HG02623 (cell line): ENCODE measurements around the gene GNPTG.

Source experiments
- ATAC-seq: cut with Tn5 transposase; IDR thresholded peaks from one replicate; pipeline ENCODE4 v1.9.1; 2021; ENCODE audit warnings: moderate library complexity; ENCODE audit not compliant: unreplicated experiment

The GNPTG gene

DNA sequence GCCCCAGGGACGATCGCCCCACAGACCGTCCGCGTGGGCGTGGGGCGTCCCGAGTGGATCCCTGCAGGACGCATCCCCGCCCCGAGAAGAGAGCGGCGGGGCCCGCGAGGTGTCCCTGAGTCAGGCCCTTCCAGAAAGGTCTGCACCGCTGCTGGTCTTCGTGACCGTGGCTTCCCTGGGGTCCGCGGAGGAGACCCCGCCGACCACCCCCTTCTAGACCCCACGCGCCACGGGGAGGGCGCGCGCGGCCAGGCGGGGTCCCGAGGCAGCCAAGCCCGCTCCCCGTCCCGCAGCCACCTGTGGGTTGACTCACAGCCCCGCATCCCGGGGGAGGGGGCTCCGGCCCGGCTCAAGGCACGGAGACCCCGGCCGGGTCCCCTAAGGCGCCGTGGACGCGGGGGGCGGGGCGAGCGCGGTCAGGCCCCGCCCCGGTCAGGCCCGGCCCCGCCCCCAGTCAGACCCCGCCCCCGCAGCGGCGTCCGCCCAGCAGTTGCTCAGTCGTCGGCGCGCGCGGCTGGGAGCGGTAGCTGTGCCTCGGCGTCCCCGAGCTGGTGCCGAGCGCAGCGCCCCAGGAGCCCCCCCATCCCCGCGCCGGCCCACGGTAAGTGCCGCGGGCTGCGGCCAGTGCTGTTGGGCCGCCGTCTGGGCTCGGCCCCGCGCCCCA, 18.4 kb upstream of the GNPTG start, which contains the start of gene BAIAP3:
Gene BAIAP3, plus strand, starts transcription at position 497 of the 664 bp plus-strand sequence. CDS start 4,905 bp downstream, outside the sequence.
- no peak for ATAC-seq

DNA sequence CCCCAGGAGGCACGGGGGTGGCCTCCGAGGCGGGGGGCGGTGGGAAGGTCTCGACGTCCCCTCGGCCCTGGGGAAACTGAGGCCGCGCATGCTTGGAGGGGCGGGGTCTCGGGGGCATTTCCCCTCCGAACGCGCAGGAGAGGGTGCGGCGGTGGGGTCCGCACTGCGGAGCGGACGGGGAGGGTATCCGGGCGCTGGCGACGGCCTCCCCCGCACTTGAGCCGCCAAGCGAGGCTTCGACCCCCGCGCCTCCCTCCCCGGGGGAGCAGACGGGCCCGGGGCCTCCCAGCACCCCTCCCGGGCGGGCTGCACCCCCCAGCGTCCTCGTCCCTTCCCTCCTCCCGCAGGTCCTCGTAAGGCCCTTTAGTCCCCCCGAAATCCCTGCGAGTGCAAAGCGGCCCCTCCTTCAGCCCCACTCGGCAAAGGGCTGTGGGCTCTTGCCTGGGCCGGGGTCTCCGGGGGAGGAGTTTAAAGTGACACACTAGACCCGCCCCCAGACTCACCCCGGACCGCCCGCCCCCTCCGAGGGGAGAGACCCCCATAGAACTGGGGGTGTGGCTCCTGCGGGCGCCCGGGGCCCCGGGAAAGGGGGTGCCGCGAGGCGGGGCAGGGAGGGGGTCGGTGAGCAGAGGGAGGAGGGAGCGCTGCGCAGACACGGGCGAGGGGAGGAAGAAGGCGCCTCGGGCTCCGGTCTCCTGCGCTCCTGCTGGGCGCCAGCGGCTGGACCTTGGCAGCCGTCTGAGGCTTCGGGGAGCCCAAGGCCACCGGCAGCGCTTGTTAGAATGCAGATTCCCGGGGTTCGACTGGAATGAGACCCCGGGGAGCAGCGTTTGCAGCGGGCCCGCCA, 17.7 kb upstream of the GNPTG start:
- ATAC-seq: no peak

DNA sequence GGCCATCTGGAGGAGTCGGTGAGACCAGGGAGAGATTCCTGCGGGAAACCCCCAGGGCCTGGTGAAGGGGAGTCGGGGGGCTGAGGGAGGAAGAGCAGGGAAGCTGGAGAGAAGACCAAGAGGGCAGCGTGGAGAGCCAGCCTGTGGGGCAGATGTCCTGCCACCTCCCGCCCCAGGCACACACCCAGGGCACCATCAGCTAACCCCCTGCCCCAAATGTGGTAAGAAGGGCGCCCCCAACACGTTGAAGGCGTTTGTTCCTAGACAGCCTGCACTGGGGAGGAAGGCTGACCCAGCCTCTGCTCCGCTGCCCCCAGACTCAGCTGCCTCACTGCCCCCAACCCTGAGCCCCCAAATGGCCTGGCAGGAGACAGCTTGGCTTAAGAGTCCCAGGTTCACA, 17.0 kb upstream of the GNPTG start:
- no peak for ATAC-seq

DNA sequence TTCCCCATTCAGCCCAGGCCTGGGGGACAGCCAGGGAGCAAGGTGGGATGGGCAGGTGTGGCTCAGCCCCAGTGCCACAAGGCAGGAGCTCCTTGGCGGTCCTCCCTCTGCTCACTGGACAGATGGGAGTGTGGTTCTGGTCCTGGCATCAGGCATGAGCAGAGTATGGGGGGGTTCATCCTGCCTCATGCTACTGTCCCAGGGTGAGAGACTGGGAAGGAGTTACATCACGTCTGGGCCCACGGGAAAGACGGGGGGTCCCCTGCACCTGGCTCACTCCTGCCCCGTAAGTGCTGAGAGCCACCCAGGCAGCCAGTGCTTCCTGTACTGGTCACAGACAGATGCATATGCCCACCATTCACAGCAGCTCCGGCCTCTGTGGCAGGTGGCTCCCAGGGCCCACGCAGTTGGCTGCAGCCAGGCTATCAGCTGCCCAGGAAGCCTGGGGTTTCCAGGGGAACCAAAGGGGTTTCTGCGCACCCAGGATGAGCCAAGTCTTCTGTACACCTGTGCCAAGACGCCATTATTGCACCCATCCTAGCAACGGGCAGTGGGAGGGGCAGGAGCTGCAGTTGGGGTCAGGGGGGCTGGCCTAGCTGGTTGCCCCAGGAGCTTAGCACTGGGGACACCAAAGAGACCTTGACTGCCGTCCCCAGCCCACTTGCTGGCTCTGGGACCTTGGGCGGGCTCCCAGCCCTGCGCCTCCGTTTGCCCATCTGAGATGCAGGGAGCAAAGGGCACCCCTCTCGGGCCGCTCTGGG, 16.3 kb upstream of the GNPTG start:
- ATAC-seq: no peak

DNA sequence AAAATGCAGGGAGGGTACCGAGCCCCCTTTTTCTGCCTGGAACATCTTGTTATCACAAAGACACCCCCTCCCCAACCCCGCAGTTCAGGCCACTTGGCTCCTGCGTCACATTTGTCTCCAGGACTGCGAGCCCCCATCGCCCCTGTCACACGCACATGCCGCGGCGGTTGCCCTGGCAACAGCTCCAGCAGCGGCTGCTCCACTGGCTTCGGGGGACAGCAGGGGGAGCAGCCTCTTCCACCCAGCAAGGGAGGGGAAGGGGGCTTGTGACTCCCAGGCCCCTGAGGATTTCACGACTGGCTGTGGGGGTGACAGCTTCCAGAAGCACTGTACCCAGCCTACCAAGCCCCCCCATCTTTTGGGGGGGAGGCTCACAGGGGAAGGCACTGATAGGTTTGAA, 15.7 kb upstream of the GNPTG start:
- no peak for ATAC-seq

DNA sequence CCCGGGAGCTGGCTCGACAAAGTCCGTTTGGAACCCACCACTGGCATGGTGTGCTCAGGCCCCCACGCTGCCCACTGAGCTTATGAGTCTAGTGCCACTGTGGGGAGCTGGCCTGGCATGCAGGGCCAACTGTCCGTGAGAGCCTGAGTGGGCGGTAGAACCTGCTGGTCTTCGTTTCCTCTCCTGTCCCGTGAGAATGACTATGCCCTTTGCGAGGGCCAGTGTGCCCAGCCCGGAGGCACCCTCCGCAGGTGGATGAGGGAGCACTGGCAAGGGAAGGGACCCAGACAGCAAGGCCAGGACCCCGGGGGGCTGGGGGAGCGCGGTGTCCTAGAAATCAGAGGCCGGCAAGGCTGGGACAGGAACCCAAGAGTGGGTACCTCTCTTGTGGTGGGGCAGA, 15.1 kb upstream of the GNPTG start:
- no peak for ATAC-seq

DNA sequence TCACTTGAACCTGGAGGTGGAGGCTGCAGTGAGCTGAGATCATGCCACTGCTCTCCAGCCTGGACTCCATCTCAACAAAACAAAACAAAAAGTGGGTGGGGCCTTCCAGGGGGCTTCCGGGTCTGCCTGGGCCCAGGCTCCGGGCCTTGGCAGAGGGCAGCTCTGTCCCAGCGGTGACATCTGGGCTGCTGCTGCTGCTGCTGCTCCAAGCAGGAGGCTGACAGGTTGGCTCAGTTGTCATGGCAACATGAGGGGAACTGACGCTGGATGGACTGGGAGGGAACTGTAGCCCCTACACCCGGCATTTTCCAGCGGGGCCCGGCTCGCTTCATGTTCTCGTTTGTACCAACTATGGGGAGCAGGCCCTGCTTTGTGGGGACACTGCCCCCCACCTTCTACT, 14.2 kb upstream of the GNPTG start:
- no peak for ATAC-seq

DNA sequence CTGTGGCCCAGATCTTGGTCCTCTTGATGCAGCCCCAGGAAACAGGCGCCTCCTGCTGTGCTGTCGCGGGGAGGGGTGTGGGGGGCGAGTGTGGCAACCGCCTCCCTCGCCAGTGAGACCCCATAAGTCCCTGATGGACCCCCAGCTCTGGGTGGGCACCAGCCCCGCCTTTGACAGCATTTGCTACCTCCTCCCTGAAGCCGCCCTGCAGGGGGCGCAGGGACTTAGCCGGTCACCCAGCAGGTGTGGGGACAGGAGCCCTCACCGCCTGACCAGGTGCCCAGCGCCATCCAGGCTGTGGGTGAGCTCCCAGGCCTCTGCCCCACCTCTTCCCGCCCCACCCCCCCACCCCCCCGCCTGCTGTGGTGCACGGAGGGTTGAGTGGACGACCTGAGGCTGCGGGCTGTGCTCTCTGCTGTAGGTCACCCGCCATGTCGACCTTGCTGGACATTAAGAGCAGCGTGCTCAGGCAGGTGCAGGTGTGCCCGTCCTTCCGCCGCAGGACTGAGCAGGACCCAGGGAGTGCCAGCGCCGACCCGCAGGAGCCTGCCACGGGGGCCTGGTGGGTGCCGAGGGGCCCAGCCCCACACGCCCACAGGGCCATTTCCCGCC, 13.5 kb upstream of the GNPTG start:
- ATAC-seq: no peak

DNA sequence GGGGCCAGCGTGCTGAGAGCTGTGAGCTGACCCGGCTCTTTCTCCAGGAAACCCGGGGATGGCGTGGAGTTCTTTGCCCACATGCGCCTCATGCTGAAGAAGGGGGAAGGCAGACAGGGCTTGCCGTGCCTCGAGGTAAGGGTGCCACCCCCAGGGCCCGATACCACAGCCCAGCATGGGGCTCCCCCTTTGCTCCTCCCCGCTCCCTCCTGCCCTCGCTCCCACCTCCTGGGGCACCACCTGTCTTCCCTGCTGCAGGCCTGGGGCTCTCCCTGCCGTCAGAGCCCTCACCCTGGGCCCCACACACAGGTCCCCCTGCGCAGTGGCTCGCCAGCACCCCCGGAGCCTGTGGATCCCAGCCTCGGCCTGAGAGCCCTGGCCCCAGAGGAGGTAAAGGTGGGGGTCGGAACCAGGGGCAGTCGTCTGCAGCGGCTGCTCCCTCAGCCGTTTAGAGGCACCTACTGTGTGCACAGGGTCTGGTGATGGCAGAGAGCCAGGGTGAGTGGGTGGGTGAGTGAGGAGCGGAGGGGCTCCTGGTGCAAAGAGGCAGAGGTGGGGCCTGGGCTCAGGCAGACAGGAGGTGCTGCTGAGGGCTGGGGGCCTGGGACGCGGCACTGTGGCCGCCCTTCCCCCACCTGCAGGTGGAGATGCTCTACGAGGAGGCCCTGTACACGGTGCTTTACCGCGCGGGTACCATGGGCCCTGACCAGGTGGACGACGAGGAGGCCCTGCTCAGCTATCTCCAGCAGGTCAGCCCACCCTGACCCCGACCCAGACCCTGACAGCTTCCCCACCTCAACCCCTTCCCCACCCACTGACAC, 12.7 kb upstream of the GNPTG start:
- ATAC-seq: no peak

DNA sequence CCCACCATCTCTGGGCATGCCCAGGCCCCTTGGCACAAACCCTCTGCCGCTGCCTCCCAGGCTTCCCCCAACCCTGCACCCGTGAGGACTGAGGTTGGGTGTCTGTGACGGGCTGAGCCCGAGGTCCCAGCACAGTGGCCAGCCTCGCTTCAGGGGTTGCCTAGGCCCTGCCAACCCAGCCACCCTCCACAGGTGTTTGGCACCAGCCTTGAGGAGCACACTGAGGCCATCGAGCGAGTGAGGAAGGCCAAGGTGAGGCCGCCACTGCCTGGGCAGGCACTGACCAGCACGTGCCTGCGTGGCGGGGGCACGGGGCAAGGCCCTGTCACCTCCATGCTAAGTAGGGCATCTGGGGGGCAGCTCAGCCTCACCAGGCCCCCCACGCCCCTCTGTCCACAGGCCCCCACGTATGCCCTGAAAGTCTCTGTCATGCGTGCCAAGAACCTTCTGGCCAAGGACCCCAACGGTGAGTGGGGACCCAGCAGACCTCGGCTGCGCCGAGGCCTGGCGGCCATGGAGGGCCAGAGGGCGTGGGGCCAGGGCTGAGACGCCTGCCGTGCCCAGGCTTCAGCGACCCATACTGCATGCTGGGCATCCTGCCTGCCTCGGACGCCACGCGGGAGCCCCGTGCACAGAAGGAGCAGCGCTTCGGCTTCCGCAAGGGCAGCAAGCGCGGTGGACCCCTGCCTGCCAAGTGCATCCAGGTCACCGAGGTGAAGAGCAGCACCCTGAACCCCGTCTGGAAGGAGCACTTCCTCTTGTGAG, 10.8 kb upstream of the GNPTG start:
- no peak for ATAC-seq

DNA sequence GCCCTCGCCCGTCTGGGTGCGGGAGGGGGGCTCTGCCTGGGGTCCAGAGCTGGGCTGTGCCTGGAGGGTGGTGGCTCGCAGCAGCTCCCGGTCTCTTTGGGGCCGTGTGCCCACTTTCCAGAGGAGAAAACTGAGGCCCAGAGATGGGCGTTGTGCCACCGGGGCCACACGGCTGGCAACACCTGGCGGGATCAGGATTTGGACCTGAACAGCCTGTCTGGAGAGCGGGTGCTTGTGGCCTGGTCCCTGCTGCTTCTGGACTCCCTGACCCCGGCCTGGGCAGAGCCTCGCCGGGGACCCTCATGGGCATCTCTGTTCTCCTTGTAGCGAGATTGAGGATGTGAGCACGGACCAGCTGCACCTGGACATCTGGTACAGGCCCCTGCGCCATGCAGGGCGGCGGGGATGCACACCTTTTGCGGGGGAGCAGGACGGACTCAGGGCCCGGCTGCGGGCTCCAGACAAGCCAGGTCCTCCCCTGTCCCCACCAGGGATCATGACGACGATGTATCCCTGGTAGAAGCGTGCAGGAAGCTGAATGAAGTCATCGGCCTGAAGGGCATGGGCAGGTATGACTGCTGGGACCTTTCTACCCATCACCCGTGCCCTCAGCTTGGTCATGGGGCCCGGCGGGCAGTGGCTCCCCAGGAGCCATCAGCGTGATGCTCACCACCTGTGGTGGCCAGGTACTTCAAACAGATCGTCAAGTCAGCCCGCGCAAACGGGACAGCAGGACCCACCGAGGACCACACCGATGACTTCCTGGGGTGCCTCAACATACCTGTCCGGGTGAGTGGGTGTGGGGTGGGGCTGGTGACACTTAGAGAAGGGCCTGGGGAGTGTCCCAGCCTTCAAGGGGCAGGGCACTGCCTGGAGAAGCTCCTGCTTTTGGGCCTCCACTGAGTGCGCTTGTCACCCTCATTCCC, 10.0 kb upstream of the GNPTG start:
- ATAC-seq: no peak

DNA sequence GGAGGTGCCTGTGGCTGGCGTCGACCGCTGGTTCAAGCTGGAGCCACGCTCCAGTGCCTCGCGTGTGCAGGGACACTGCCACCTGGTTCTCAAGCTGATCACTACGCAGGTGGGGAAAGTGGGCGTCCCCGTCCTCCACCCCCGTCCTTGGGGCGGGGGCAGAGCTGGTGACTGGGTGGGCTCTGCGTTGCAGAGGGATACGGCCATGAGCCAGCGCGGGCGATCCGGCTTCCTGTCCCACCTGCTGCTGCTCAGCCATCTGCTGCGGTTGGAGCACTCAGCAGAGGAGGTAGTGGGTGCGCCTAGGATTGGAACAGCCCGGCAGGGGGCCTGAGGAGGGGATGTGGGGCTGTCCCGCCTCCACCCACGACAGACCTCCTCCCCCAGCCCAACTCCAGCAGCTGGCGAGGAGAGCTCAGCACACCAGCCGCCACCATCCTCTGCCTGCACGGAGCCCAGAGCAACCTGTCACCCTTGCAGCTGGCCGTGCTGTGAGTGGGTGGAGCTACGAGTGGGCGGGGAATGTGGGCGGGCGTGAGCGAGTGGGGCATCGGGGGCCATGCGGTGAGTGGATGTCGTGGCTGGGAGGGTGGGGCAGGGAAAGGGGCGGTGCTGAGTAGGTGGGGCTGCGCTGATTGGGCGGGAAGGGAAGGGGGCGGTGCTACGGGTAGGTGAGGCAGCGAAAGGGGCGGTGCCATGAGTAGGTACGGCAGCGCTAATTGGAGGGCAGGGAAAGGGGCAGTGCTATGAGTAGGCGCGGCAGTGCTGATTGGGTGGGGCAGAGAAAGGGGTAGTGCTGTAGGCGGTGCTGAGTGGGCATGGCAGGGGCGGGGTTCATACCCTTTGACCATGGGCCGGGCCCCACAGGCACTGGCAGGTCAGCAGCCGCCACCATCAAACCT, 9.0 kb upstream of the GNPTG start:
- peak; percentile 85 for ATAC-seq

DNA sequence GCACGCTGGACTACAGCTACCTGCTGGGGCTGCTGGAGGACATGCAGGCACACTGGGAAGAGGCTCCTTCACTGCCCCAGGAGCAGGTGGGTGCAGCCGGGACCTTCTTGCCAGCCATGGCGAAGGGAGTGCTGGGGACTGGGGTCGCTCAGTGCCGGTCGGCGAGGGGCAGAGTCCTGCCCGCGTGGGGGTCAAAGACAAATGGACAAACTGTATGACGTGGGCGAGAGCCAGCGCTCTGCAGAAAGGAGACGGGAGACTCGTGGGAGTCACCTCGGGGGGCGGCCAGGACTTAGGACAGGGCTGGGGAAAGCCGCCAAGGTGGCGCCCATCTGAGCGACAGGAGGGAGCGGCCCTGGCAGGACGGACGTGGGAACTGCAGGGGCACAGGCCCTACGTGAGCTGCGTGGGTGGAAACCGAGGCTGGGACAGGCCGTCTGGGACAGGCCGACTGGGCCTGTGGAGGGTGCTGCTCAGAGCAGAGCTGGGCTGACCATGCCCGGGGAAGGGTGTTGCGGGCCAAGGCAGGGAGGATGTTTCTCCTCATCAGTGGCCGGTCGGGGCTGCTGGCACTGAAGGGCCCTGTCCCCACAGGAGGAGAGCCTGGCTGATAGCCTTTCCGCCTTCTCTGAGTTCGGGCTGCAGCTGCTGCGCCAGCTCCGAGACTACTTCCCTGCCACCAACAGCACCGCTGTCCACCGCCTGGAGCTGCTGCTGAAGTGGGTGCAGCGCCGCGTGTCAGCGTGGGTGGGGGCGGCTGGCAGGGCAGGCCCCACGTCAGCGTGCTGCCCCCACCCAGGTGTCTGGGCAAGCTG, 8.1 kb upstream of the GNPTG start:
- ATAC-seq: no peak

DNA sequence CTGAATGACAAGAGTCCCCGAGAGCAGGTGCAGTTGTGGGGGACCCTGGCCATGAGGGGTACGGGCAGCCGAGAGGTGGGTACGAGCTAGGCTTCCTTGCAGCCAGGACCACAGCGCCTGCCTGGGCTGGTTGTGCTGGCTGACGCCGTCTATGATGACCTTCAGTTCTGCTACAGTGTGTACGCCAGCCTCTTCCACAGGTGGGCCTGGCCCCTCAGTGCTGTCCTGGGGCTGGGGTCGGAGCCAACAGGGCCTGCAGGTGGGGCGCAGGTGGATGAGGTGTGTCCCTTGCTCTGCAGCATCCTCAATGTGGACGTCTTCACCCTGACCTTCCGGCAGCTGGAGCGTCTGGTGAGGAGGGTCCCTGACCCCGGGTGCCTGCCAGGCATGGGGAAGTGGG, 7.2 kb upstream of the GNPTG start:
- no peak for ATAC-seq

DNA sequence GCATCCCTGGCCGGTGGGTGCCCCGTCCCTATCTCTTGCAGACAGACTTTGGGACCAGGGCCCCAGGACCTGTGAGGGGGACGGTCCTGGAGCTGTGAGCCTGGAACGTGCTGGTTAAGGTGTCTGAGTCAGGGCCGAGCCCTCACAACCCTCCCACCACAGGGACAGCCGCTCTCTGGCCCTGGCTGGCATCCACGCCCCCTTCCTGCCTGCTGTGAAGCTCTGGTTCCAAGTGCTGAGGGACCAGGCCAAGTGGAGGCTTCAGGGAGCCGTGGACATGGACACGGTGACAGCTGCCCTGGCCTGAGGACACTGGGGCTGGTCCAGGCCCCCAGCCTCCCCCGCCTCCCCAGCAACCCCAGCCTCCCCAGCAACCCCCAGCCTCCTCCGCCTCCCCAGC, 6.6 kb upstream of the GNPTG start:
- no peak for ATAC-seq

DNA sequence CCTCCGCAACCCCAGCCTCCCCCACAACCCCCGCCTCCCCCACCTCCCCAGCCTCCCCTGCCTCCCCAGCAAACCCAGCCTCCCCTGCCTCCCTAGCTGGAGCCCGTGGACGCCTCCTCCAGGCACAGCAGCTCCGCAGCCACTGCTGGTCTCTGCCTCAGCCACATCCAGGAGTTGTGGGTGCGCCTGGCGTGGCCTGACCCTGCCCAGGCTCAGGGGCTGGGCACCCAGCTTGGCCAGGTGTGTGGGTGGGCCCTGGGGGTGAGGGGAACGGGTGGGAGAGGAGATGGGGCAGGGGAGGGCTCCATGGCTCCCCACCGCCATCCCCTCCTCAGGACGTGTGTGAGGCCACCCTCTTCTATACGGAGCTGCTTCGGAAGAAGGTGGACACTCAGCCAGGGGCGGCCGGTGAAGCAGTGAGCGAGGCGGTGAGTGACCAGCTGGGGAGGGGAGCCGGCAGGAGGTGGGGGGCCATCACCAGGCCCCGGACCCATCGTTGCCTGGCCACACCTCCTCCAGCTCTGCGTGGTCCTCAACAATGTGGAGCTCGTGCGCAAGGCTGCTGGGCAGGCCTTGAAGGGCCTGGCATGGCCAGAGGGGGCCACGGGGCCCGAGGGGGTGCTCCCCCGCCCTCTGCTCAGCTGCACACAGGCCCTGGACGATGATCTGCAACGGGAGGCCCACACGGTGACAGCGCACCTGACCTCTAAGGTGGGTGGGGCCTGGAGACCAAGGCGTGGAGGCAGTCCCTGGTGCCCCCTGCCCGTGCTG, 5.9 kb upstream of the GNPTG start:
- ATAC-seq: no peak
